Activated T-cell treated with anti-CD3 and anti-CD28 coated beads, Interleukin-2, amount 50 U/mL, for 4 hours (primary cell): ENCODE data around the gene MRTO4. TPM values are rescaled to one million over a fixed set of nuclear protein-coding genes. Genes with fewer than 3 reads are reported as not detected.

Source experiments
- ATAC-seq, 2 donors: fragments of 200-7000 bp; cut with Tn5 transposase; one replicate each; pipeline ENCODE4 v1.10.0; 2021
- DNase-seq: peaks from one replicate; pipeline ENCODE4 v3.0.0-alpha.2; 2020
- H3K27me3 Mint-ChIP-seq: one replicate; pipeline ENCODE4 v1.8.0; 2021; ENCODE audit warnings: low read depth, mixed read lengths
- H3K36me3 Mint-ChIP-seq: one replicate; pipeline ENCODE4 v1.8.0; 2022; ENCODE audit warnings: mixed read lengths; ENCODE audit not compliant: insufficient read depth
- H3K4me1 Mint-ChIP-seq: one replicate; pipeline ENCODE4 v1.8.0; 2021; ENCODE audit warnings: low read depth, mixed read lengths
- H3K4me3 Mint-ChIP-seq: one replicate; pipeline ENCODE4 v1.8.0; 2021; ENCODE audit warnings: mild to moderate bottlenecking, moderate library complexity, mixed read lengths
- H3K9me3 Mint-ChIP-seq: one replicate; pipeline ENCODE4 v1.8.0; 2021; ENCODE audit warnings: mixed read lengths
- total RNA-seq, 3 donors: library from RNA; stranded (reverse); gene quantifications; one replicate each; pipeline ENCODE4 v1.2.1, GENCODE V29; 2021

Gene MRTO4
- total RNA-seq, 3 donors from 2014 or later, result 199 to 231 (median 207) TPM

DNA sequence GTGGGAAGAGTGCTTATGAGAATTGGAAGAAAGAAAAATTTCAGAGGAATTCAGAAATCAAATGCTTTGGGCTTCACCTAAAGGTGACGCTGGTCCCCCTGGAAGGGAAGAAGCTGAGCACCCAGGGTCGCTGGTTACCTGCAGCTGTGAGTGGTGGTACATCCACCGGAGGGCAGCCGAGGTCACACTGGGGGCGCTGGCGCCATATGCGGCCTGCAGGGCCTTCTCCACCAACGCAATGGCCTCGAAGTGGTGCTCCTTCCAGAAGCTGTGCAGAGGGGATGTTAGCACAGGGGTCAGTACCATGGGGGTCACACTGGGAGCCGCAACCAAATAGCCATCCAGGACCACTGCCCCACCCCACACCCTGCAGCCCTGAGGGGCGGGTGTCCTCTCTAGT is 54.3 kb downstream of the MRTO4 start:
- no peak overlapping the region for H3K4me3 Mint-ChIP-seq
- no peak for ATAC-seq
- H3K4me1 Mint-ChIP-seq, result peaks cover 12% of the 10 kb centered on the region
- peaks cover 35% of the 10 kb centered on the region for H3K36me3 Mint-ChIP-seq
- H3K27me3 Mint-ChIP-seq, result no peaks in the 10 kb centered on the region
- no peaks in the 10 kb centered on the region for H3K9me3 Mint-ChIP-seq
- no peak for DNase-seq

DNA sequence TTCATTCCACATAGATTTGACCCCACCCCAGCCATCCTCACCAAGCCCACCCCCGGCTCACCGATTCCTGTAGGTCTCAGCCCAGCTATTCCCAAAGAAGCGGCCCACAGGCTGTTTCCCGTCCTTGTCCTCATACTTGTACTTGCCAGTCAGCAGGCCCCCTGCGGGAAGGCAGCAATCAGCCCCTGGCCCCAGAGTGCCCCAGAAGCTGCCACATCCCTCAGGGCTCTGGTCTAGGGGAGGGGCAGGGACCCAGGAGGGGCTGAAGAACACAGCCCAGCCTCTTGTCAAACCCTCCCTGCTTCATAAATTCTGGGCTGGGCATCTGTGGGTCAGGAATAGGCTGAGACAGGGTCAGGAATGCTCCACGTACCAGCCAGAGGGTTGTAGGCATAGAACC is 55.3 kb downstream of the MRTO4 start:
- H3K9me3 Mint-ChIP-seq, result no peaks in the 10 kb centered on the region
- ATAC-seq (no peak), DNase-seq (no peak)

DNA sequence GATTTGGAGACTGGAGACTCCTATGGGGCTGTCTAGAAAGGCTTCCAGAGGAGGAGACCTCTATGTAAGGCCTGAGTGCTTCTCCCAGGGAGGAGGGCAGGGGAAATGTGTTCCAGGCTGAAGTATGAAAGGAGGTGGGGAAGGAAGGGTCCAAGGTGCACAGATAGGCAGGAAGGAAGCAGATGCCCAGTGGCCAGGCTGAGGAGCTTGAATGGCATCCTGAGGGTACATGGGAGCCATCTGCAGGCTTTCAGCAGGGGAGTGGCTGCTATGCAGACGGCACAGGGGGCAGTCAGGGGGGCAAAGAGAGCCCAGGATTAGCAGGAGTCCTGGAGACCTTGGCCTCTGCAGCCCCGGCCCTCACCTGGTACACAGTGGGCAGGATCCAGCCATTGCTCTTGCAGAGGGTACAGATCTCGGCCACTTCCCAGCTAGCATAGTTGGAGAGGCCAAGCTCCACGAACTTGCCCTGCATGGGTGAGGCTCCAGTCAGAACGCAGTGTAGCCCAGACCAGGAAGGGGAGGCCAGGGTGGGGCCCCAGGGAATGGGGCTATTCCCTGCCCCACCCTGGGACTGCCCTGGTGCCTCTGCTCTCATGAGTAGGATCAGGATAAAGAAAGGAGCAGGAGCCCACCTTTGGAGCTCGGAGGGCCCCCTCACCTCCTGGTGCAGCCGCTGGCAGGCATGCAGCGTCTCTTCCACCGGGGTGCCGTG is 56.3 kb downstream of the MRTO4 start:
- H3K4me3 Mint-ChIP-seq, result no peak overlapping the region
- DNase-seq, result no peak
- no peak for ATAC-seq
- H3K4me1 Mint-ChIP-seq, result peaks cover 22% of the 10 kb centered on the region
- no peaks in the 10 kb centered on the region for H3K9me3 Mint-ChIP-seq
- H3K27me3 Mint-ChIP-seq, result no peaks in the 10 kb centered on the region
- peaks cover 32% of the 10 kb centered on the region for H3K36me3 Mint-ChIP-seq

More for the DNA sequence above, 55.3 kb downstream of the MRTO4 start:
- H3K4me3 Mint-ChIP-seq, result no peak overlapping the region
- H3K36me3 Mint-ChIP-seq, result peaks cover 35% of the 10 kb centered on the region
- H3K27me3 Mint-ChIP-seq, result no peaks in the 10 kb centered on the region
- peaks cover 18% of the 10 kb centered on the region for H3K4me1 Mint-ChIP-seq

DNA sequence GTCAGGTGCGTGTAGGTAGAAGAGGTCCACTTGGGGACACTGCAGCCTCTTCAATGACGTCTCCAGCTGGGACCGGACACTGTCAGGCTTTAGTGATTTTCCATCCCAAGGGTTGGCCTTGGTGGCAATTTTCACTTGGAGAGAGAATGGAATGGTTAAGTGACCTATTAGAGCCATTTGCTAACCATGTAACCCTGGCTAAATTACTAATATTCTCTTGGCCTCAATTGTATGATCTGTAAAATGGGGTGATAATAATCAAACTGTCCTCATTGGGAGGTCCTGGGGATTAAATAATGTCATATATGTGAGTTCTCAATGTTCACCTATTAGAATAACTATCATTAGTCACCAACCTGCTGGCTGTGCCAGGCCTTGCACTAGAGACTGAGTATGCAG is 56.9 kb downstream of the MRTO4 start:
- Mint-ChIP-seq H3K4me1 (peaks cover 27% of the 10 kb centered on the region), H3K9me3 (no peaks in the 10 kb centered on the region), H3K4me3 (no peak overlapping the region), H3K36me3 (peaks cover 29% of the 10 kb centered on the region), H3K27me3 (no peaks in the 10 kb centered on the region)
- no peak for ATAC-seq
- no peak for DNase-seq

GRCh38 chr1:19309123-19309813 is 57.7 kb downstream of the MRTO4 start:
- DNase-seq, result no peak
- peaks cover 29% of the 10 kb centered on the region for H3K4me1 Mint-ChIP-seq
- peaks cover 25% of the 10 kb centered on the region for H3K36me3 Mint-ChIP-seq
- ATAC-seq, result no peak
- H3K27me3 Mint-ChIP-seq, result no peaks in the 10 kb centered on the region
- H3K4me3 Mint-ChIP-seq, result no peak overlapping the region
- no peaks in the 10 kb centered on the region for H3K9me3 Mint-ChIP-seq

Other genes starting within 250 kb of the MRTO4 start
- gene UBR4, start 41.5 kb upstream of the MRTO4 start, total RNA-seq, result 100 to 1,000 TPM; 102 to 123 (median 108) TPM
- gene EMC1, start 281 bp upstream of the MRTO4 start, total RNA-seq, result 10 to 100 TPM; 74.8 to 79.6 (median 77.0) TPM
- 1 to 10 TPM in 2 of 3 donors, under 1 TPM in 1; 0.53 to 1.3 (median 1.0) TPM for gene AKR7A3, start 37.0 kb downstream of the MRTO4 start, total RNA-seq
- gene AKR7A2, start 60.3 kb downstream of the MRTO4 start, total RNA-seq, result 10 to 100 TPM; 19.2 to 26.3 (median 20.5) TPM
- 1 to 10 TPM; 2.8 to 4.3 (median 3.6) TPM for gene SLC66A1, start 60.5 kb downstream of the MRTO4 start, total RNA-seq
- 100 to 1,000 TPM; 262 to 285 (median 264) TPM for gene CAPZB, start 233.7 kb downstream of the MRTO4 start, total RNA-seq